ENCODE results near the gene CLCN7.

Gene CLCN7

DNA sequence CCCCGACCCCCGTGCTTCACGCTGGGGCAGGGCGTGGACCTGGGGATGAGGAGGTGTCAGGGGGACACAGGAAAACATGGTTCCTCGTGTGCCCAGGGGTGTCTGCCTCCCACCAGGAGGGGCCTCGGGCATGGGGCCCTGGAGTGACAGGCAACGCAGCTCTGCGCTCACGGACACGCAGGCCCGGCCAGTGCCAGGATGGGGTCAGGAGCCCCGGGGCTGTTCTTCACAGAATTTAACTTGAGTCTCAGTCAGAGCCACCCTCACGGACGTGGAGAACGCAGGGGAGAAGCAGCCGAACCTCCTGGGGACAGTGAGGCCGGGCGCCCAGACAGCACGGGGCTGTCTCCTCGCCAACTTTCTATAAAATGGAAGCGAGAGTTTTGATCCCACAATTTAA, 77.0 kb downstream of the CLCN7 start:
- no peak for DNase-seq

DNA sequence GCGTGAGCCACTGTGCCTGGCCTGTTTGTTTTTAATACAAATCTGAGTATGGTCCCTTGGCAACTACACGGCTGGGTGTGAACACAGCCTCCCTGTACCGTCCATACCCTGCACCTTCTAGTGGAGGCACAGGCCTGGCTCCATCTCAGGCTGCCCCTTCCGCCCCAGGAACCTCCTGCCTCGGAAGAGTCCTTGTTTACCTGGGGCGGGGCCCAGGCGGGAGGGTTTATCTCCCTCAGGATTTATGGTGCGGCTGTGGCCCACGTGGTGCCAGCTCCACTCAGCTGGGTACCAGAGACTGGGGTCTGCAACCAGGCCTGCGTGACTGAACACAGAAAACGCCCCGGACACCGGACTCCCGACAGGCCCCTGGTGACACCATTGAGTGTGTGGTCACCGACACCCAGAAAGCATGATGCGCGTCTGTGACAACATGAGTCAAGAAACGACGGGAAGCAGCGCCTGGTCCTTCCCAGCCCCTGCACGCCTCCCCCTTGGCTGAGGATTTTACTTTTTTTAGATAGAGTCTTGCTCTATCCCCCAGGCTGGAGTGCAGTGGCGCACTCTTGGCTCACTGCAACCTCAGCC, 79.3 kb downstream of the CLCN7 start:
- no peak for DNase-seq
